Neural cell (in vitro differentiated cells): ENCODE measurements around the gene NPY.

ENCODE experiments used
- EP300 ChIP-seq: fragments of 450-650 bp; conservative IDR thresholded peaks from 2 replicates; pipeline ENCODE4 v1.6.1; 2014; ENCODE audit warnings: antibody characterized with exemption, mild to moderate bottlenecking, moderate library complexity; ENCODE audit not compliant: poor library complexity, severe bottlenecking
- EZH2 ChIP-seq: fragments of 200-600, 300-800 bp; shearing (Covaris generic), sonication (generic); IDR thresholded peaks from 2 replicates; pipeline ENCODE4 v1.6.1; 2014; ENCODE audit warnings: antibody characterized with exemption, low read length, borderline replicate concordance, mild to moderate bottlenecking; ENCODE audit not compliant: insufficient read depth, poor library complexity, severe bottlenecking
- RAD21 ChIP-seq: fragments of 450-650 bp; conservative IDR thresholded peaks from 2 replicates; pipeline ENCODE4 v1.6.1; 2014; ENCODE audit warnings: antibody characterized with exemption, mild to moderate bottlenecking, moderate library complexity
- SMC3 ChIP-seq: fragments of 450-650 bp; conservative IDR thresholded peaks from 2 replicates; pipeline ENCODE4 v1.6.1; 2014; ENCODE audit warnings: antibody characterized with exemption, mild to moderate bottlenecking, moderate library complexity; ENCODE audit not compliant: poor library complexity
- TF ChIP-seq, protein P1 (sequence below): IDR thresholded peaks from 2 replicates; pipeline ENCODE4 v1.6.1; 2012; ENCODE audit warnings: borderline replicate concordance
- TF ChIP-seq, protein P2 (sequence below): fragments of 450-650 bp; IDR thresholded peaks from 2 replicates; pipeline ENCODE4 v1.5.1; 2014; ENCODE audit warnings: antibody characterized with exemption, mild to moderate bottlenecking, moderate library complexity; ENCODE audit not compliant: poor library complexity, severe bottlenecking

DNA sequence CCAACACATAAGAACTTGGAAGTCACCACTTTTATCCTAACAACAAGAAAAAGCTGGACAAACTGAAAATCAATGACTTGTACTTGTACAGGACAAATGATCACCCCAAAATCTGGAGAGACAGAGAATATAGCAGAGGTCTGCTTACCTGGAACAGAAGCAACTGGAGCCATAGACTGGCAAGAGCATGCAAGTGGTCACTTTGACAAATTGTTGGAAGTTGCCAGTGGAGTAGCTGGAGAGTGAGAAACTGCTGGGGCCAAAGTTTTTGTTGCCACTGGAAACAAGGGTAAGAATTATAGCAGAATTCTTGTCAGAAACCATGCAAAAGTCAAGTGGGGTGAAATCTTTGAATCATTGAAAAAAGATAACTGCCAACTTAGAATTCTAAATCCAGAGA, 35.2 kb downstream of the NPY start:
- TF ChIP-seq, protein P1, sequence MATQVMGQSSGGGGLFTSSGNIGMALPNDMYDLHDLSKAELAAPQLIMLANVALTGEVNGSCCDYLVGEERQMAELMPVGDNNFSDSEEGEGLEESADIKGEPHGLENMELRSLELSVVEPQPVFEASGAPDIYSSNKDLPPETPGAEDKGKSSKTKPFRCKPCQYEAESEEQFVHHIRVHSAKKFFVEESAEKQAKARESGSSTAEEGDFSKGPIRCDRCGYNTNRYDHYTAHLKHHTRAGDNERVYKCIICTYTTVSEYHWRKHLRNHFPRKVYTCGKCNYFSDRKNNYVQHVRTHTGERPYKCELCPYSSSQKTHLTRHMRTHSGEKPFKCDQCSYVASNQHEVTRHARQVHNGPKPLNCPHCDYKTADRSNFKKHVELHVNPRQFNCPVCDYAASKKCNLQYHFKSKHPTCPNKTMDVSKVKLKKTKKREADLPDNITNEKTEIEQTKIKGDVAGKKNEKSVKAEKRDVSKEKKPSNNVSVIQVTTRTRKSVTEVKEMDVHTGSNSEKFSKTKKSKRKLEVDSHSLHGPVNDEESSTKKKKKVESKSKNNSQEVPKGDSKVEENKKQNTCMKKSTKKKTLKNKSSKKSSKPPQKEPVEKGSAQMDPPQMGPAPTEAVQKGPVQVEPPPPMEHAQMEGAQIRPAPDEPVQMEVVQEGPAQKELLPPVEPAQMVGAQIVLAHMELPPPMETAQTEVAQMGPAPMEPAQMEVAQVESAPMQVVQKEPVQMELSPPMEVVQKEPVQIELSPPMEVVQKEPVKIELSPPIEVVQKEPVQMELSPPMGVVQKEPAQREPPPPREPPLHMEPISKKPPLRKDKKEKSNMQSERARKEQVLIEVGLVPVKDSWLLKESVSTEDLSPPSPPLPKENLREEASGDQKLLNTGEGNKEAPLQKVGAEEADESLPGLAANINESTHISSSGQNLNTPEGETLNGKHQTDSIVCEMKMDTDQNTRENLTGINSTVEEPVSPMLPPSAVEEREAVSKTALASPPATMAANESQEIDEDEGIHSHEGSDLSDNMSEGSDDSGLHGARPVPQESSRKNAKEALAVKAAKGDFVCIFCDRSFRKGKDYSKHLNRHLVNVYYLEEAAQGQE = no peak
- TF ChIP-seq, protein P2, sequence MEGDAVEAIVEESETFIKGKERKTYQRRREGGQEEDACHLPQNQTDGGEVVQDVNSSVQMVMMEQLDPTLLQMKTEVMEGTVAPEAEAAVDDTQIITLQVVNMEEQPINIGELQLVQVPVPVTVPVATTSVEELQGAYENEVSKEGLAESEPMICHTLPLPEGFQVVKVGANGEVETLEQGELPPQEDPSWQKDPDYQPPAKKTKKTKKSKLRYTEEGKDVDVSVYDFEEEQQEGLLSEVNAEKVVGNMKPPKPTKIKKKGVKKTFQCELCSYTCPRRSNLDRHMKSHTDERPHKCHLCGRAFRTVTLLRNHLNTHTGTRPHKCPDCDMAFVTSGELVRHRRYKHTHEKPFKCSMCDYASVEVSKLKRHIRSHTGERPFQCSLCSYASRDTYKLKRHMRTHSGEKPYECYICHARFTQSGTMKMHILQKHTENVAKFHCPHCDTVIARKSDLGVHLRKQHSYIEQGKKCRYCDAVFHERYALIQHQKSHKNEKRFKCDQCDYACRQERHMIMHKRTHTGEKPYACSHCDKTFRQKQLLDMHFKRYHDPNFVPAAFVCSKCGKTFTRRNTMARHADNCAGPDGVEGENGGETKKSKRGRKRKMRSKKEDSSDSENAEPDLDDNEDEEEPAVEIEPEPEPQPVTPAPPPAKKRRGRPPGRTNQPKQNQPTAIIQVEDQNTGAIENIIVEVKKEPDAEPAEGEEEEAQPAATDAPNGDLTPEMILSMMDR = no peak
- TF ChIP-seq SMC3 (no peak), EZH2 (no peak), EP300 (no peak), RAD21 (no peak)
